HepG2 (cell line): ENCODE measurements around the gene SP140L. TPM values are rescaled to one million over a fixed set of nuclear protein-coding genes. Genes with fewer than 3 reads are reported as not detected.

ENCODE experiments used
- ARID4A ChIP-seq: sonication (generic); formaldehyde crosslinking; IDR thresholded peaks from 2 replicates; pipeline ENCODE4 v1.5.0; 2020; ENCODE audit warnings: mild to moderate bottlenecking, missing genetic modification reagents, borderline replicate concordance
- FOXM1 ChIP-seq: sonication (generic); formaldehyde crosslinking; IDR thresholded peaks from 2 replicates; pipeline ENCODE4 v1.5.0; 2020; ENCODE audit warnings: missing genetic modification reagents
- PATZ1 ChIP-seq: sonication (generic); formaldehyde crosslinking; IDR thresholded peaks from 2 replicates; pipeline ENCODE4 v1.4.0; 2020; ENCODE audit warnings: missing genetic modification reagents
- POGZ ChIP-seq: sonication (generic); formaldehyde crosslinking; IDR thresholded peaks from 2 replicates; pipeline ENCODE4 v1.4.0; 2020; ENCODE audit warnings: mild to moderate bottlenecking, missing genetic modification reagents
- PREB ChIP-seq: sonication (generic); formaldehyde crosslinking; IDR thresholded peaks from 2 replicates; pipeline ENCODE4 v1.4.0; 2020; ENCODE audit warnings: missing genetic modification reagents
- SSRP1 ChIP-seq: IDR thresholded peaks from 2 replicates; pipeline ENCODE4 v1.6.1; 2016; ENCODE audit warnings: control low read depth
- TIGD3 ChIP-seq: sonication (generic); formaldehyde crosslinking; IDR thresholded peaks from 2 replicates; pipeline ENCODE4 v1.5.1; 2020; ENCODE audit warnings: mild to moderate bottlenecking, missing genetic modification reagents, borderline replicate concordance
- TRIM22 ChIP-seq: fragments of 450-650 bp; IDR thresholded peaks from 2 replicates; pipeline ENCODE4 v1.6.1; 2017
- ZBTB21 ChIP-seq: sonication (generic); formaldehyde crosslinking; IDR thresholded peaks from 2 replicates; pipeline ENCODE4 v1.4.0; 2020; ENCODE audit warnings: missing genetic modification reagents
- ZNF44 ChIP-seq: sonication (generic); formaldehyde crosslinking; IDR thresholded peaks from 2 replicates; pipeline ENCODE4 v1.5.1; 2020; ENCODE audit warnings: mild to moderate bottlenecking, missing genetic modification reagents
- ZNF646 ChIP-seq: sonication (generic); formaldehyde crosslinking; IDR thresholded peaks from 2 replicates; pipeline ENCODE4 v1.9.0; 2021; ENCODE audit warnings: mild to moderate bottlenecking, missing genetic modification reagents
- polyA plus RNA-seq, 8 experiments: library from polyadenylated mRNA; depleted of rRNA in 3 of 8; stranded (reverse) in 7 of 8; unstranded in 1 of 8; fragments of >200 nt; fragmentation: Illumina TruSeq in 4 of 8; extraction: Trizol in 4 of 8; gene quantifications; 2 replicates each; pipeline versions ENCODE4 v1.2.1 to v1.2.3, GENCODE V29; 2011 to 2016; ENCODE audit warnings: low read depth in 4 of 8, missing spikeins in 1 of 8, mixed read lengths in 1 of 8; ENCODE audit not compliant: insufficient read depth in 1 of 8
- total RNA-seq, 5 experiments: library from RNA; depleted of rRNA; stranded (reverse); fragments of >200 nt; fragmentation: Illumina TruSeq; extraction: Trizol; gene quantifications; 2 replicates each; pipeline ENCODE4 v1.2.3, GENCODE V29; 2016; ENCODE audit warnings: low read depth in 1 of 5

SP140L gene
- total and polyA plus RNA-seq, 2 of the 13 experiments (the other 11 are each of a cell fraction or from before 2014, with no cell fraction given), result 10.9 to 17.5 TPM

- TF ChIP-seq ZNF646 (no peak), ARID4A (CRISPR knock-in tag) (no peak), PATZ1 (CRISPR knock-in tag) (no peak), ZNF44 (CRISPR knock-in tag) (no peak), TRIM22 (no peak), SSRP1 (CRISPR knock-in tag) (no peak), PREB (CRISPR knock-in tag) (no peak), TIGD3 (CRISPR knock-in tag) (no peak), FOXM1 (CRISPR knock-in tag) (no peak), ZBTB21 (no peak), POGZ (CRISPR knock-in tag) (no peak)
Measured at GRCh38 chr2:230346921-230347533, 20.0 kb downstream of the SP140L start (continued).
